GM19438 (cell line): Measurements from ENCODE around the gene TBC1D4.

Experiments used
- ATAC-seq: cut with Tn5 transposase; IDR thresholded peaks from one replicate; pipeline ENCODE4 v1.9.1; 2021; ENCODE audit warnings: low read depth; ENCODE audit not compliant: unreplicated experiment

The TBC1D4 gene

GRCh38 chr13:75395066-75395465 is 86.9 kb downstream of the TBC1D4 start:
- ATAC-seq: peak; percentile 70

GRCh38 chr13:75393839-75394520 is 88.0 kb downstream of the TBC1D4 start:
- no peak for ATAC-seq

GRCh38 chr13:75391432-75392100 is 90.4 kb downstream of the TBC1D4 start:
- ATAC-seq: no peak

GRCh38 chr13:75390229-75390628 is 91.7 kb downstream of the TBC1D4 start:
- no peak for ATAC-seq

GRCh38 chr13:75385708-75386083 is 96.3 kb downstream of the TBC1D4 start:
- no peak for ATAC-seq

GRCh38 chr13:75384879-75385707 is 96.9 kb downstream of the TBC1D4 start:
- ATAC-seq: no peak

- ATAC-seq: no peak
Measured at GRCh38 chr13:75383064-75383715, 98.8 kb downstream of the TBC1D4 start.

GRCh38 chr13:75378301-75378700 is 103.7 kb downstream of the TBC1D4 start:
- no peak for ATAC-seq

GRCh38 chr13:75376792-75377402 is 105.1 kb downstream of the TBC1D4 start:
- no peak for ATAC-seq

- no peak for ATAC-seq
Measured at GRCh38 chr13:75375329-75375728, 106.6 kb downstream of the TBC1D4 start.

GRCh38 chr13:75373988-75374387 is 108.0 kb downstream of the TBC1D4 start:
- no peak for ATAC-seq

GRCh38 chr13:75372923-75373841 is 108.8 kb downstream of the TBC1D4 start:
- no peak for ATAC-seq

- ATAC-seq: peak; percentile 49
Measured at GRCh38 chr13:75372517-75372916, 109.5 kb downstream of the TBC1D4 start.

GRCh38 chr13:75371203-75371602 is 110.8 kb downstream of the TBC1D4 start:
- no peak for ATAC-seq

- ATAC-seq: no peak
Measured at GRCh38 chr13:75370774-75371173, 111.2 kb downstream of the TBC1D4 start.

GRCh38 chr13:75369981-75370380 is 112.0 kb downstream of the TBC1D4 start:
- ATAC-seq: no peak

- ATAC-seq: no peak
Measured at GRCh38 chr13:75368167-75368566, 113.8 kb downstream of the TBC1D4 start.

GRCh38 chr13:75366380-75367280 is 115.3 kb downstream of the TBC1D4 start:
- ATAC-seq: no peak
